Endothelial cell of umbilical vein (primary cell): ENCODE measurements around the gene CEP55.

Experiments
- EZH2 ChIP-seq: IDR thresholded peaks from 2 replicates; pipeline ENCODE4 v1.6.1; 2012; ENCODE audit warnings: borderline replicate concordance, low read depth, mild to moderate bottlenecking, moderate library complexity, low read length, inconsistent platforms; ENCODE audit not compliant: severe bottlenecking
- FOS ChIP-seq: IDR thresholded peaks from 2 replicates; pipeline ENCODE4 v1.6.1; 2011; ENCODE audit warnings: mild to moderate bottlenecking, low read length, moderate library complexity, borderline replicate concordance; ENCODE audit not compliant: insufficient read depth
- JUN ChIP-seq: IDR thresholded peaks from 2 replicates; pipeline ENCODE4 v1.6.1; 2011; ENCODE audit warnings: borderline replicate concordance, low read depth; ENCODE audit not compliant: insufficient read length, insufficient read depth
- MYC ChIP-seq: IDR thresholded peaks from one replicate; pipeline ENCODE4 v1.6.1; 2011; ENCODE audit warnings: mild to moderate bottlenecking, low read depth, low read length
- POLR2A ChIP-seq: IDR thresholded peaks from 2 replicates; pipeline ENCODE4 v1.6.1; 2012; ENCODE audit warnings: low read depth, mild to moderate bottlenecking, control low read depth, low read length
- POLR2AphosphoS5 ChIP-seq: IDR thresholded peaks from 2 replicates; pipeline ENCODE4 v1.6.1; 2012; ENCODE audit warnings: low read depth, mild to moderate bottlenecking, control low read depth, low read length, moderate library complexity; ENCODE audit not compliant: insufficient read depth
- TF ChIP-seq, protein P1 (sequence below), 2 donors: IDR thresholded peaks; 1 replicate in 1 of 2; 2 replicates in 1 of 2; pipeline ENCODE4 v1.5.1; 2011; ENCODE audit warnings: low read length in 2 of 2, mild to moderate bottlenecking in 2 of 2, moderate library complexity in 2 of 2, control low read depth in 1 of 2, inconsistent platforms in 1 of 2, low read depth in 1 of 2; ENCODE audit not compliant: insufficient read depth in 1 of 2; ENCODE audit errors: extremely low read depth in 1 of 2

DNA sequence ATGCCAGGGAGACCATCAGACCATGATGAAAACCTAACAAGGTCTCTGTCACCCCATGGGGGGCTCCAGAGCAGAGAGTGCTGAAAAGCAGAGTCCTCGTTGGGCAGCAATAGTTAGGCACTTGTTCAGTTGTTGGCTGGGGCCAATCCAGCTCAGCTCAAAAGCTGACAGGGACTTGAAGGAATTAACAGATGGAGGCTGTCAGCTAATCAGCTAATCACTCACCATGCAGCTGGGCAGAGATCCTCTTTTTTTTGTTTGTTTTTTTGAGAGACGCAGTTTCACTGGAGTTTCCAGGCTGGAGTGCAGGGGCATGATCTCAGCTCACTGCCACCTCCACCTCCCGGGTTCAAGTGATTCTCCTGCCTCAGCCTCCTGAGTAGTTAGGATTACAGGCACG is 18.1 kb downstream of the CEP55 start:
- TF ChIP-seq MYC (no peak), POLR2A (no peak), FOS (no peak), POLR2AphosphoS5 (no peak), EZH2 (no peak), JUN (no peak)
- TF ChIP-seq, protein P1, sequence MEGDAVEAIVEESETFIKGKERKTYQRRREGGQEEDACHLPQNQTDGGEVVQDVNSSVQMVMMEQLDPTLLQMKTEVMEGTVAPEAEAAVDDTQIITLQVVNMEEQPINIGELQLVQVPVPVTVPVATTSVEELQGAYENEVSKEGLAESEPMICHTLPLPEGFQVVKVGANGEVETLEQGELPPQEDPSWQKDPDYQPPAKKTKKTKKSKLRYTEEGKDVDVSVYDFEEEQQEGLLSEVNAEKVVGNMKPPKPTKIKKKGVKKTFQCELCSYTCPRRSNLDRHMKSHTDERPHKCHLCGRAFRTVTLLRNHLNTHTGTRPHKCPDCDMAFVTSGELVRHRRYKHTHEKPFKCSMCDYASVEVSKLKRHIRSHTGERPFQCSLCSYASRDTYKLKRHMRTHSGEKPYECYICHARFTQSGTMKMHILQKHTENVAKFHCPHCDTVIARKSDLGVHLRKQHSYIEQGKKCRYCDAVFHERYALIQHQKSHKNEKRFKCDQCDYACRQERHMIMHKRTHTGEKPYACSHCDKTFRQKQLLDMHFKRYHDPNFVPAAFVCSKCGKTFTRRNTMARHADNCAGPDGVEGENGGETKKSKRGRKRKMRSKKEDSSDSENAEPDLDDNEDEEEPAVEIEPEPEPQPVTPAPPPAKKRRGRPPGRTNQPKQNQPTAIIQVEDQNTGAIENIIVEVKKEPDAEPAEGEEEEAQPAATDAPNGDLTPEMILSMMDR (IDR thresholded peaks at IDR 0.05; ENCODE audit: extremely low read depth in 1 of 2, insufficient read depth in 1 of 2, low read depth in 1 of 2, low read length in 2 of 2) = no peak
